Sigmoid colon (tissue), 4 donors: Measurements from ENCODE around the gene UBXN1.

Experiments
- EP300 ChIP-seq, 4 donors: sonication (generic); formaldehyde crosslinking; IDR thresholded peaks; one replicate each; pipeline ENCODE4 v1.6.1; 2017; ENCODE audit warnings: antibody characterized with exemption in 4 of 4
- POLR2A ChIP-seq, 2 donors: fragments of 450-650 bp; IDR thresholded peaks; one replicate each; pipeline ENCODE4 v1.6.1; 2016; ENCODE audit warnings: antibody characterized with exemption in 2 of 2, mild to moderate bottlenecking in 2 of 2, moderate library complexity in 2 of 2
- POLR2AphosphoS5 ChIP-seq, 4 donors: sonication (generic); formaldehyde crosslinking; IDR thresholded peaks; one replicate each; pipeline ENCODE4 v1.6.1; 2017; ENCODE audit warnings: antibody characterized with exemption in 4 of 4
- TF ChIP-seq, protein P1 (sequence below), 4 experiments: fragments of 450-650 bp in 3 of 4; fragments of 200-600 bp in 1 of 4; IDR thresholded peaks; one replicate each; pipeline ENCODE4 v1.5.1; 2016 to 2019; ENCODE audit warnings: antibody characterized with exemption in 4 of 4, mild to moderate bottlenecking in 3 of 4, moderate library complexity in 2 of 4

DNA sequence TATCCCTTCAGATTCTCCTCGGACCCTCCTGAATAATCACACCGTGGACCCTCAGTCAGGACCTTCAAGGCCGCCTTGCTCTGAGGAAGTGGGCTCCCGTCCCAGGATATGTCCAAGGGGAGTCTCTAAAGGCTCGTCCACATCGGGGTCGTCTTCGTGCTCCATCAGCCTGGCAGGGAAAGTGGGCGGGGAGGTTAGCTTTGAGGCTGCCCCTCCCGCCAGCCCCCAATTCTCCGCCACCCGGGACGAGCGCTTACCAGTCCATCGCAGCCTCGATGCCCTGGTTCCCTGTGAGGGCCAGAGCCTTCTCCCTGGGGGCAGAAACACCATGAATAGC is 472 bp downstream of the UBXN1 start:
- TF ChIP-seq, protein P1, sequence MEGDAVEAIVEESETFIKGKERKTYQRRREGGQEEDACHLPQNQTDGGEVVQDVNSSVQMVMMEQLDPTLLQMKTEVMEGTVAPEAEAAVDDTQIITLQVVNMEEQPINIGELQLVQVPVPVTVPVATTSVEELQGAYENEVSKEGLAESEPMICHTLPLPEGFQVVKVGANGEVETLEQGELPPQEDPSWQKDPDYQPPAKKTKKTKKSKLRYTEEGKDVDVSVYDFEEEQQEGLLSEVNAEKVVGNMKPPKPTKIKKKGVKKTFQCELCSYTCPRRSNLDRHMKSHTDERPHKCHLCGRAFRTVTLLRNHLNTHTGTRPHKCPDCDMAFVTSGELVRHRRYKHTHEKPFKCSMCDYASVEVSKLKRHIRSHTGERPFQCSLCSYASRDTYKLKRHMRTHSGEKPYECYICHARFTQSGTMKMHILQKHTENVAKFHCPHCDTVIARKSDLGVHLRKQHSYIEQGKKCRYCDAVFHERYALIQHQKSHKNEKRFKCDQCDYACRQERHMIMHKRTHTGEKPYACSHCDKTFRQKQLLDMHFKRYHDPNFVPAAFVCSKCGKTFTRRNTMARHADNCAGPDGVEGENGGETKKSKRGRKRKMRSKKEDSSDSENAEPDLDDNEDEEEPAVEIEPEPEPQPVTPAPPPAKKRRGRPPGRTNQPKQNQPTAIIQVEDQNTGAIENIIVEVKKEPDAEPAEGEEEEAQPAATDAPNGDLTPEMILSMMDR (IDR thresholded peaks at IDR 0.05), result no peak
- TF ChIP-seq EP300 (IDR thresholded peaks at IDR 0.05), result no peak
- no peak for TF ChIP-seq POLR2A (IDR thresholded peaks at IDR 0.05)
- no peak for TF ChIP-seq POLR2AphosphoS5 (IDR thresholded peaks at IDR 0.05)
